Measurements from ENCODE around the gene SURF6. TPM values are rescaled to one million over a fixed set of nuclear protein-coding genes. Genes with fewer than 3 reads are reported as not detected.

SURF6 gene
- total and polyA plus RNA-seq, 2 experiments from 2014 or later: 17.6 to 27.6 TPM

DNA sequence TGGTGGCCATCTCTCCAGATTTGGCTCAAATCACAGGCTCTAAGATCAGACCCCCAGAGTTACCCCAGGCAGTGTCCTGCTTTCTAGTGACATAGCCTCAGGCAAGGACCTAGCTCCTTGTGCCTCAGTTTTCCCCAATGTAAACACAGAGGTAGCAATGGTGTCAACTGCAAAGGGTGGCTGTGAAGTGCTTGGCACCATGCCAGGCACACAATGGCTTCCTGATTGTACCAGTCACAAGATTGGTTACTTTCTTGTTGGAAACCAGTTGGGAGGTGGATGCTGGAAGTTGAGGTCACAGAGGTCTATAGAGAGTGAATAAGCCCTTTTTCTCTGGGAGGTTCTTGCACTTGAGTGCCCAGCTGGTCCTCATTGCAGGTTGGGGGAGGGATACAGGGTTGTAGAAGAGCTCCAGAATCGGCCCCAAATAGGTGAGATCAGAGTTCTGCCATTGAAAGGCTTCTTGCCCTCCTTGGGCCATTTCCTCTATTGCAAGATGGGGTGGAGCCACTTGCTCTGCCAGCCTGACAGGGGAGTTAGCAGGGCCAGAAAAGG, 42.5 kb upstream of the SURF6 start (continued):
- no peak for TF ChIP-seq ZNF462 (CRISPR knock-in tag; IDR thresholded peaks at IDR 0.05)
- TF ChIP-seq EZH2 (IDR thresholded peaks at IDR 0.05; ENCODE audit: low read depth, unreplicated experiment): no peak
- no peak for TF ChIP-seq STAT1 (IDR thresholded peaks at IDR 0.05; ENCODE audit: unreplicated experiment)
- TF ChIP-seq ZNF114 (CRISPR knock-in tag; IDR thresholded peaks at IDR 0.05): no peak

DNA sequence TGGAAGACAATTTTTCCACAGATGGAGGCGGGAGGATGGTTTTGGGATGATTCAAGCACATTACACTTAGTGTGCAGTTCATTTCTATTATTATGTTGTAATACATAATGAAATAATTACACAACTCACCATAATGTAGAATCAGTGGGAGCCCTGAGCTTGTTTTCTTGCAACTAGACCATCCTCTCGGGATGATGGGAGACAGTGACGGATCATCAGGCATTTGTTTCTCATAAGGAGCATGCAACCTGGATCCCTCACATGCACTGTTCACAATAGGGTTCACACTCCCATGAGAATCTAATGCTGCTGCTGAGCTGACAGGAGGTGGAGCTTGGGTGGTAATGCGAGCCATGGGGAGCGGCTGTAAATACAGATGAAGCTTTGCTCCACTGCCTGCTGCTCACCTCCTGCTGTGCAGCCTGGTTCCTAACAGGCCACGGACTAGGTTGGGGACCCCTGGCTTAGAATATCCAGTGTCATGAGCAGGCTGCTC, 41.8 kb upstream of the SURF6 start:
- ATAC-seq (no peak), DNase-seq (ENCODE audit: low spot score) (no peak)
- Mint-ChIP-seq H3K4me3 (no peak overlapping the region), H3K36me3 (ENCODE audit: low read depth) (peaks cover 11% of the 10 kb centered on the region), H3K4me1 (peaks cover 7% of the 10 kb centered on the region; the same call in 2 of the 3 replicates), H3K27ac (no peak overlapping the region), H3K27me3 (ENCODE audit: insufficient read depth, low read depth, poor library complexity) (peaks cover 29% of the 10 kb centered on the region), H3K9me3 (peaks cover 14% of the 10 kb centered on the region; the same call in 2 of the 3 replicates)
- Histone ChIP-seq H3K27me3 (ENCODE audit: insufficient read depth) (peaks cover 13% of the 10 kb centered on the region), H4K20me1 (replicated peaks; ENCODE audit: insufficient read depth) (peaks cover 22% of the 10 kb centered on the region), H3K27ac (ENCODE audit: low read depth) (no peak overlapping the region), H3K9me2 (ENCODE audit: insufficient read depth) (peaks cover 10% of the 10 kb centered on the region; the same call in 1 of the 2 replicates), H3K4me1 (ENCODE audit: insufficient read depth) (peaks cover 10% of the 10 kb centered on the region; the same call in 1 of the 2 replicates), H3F3A (replicated peaks; ENCODE audit: low read depth) (no peaks in the 10 kb centered on the region), H3K79me2 (replicated peaks; ENCODE audit: insufficient read depth) (peaks cover 28% of the 10 kb centered on the region), H3K4me3 (no peak overlapping the region), H3K4me2 (no peak overlapping the region), H3K36me3 (ENCODE audit: insufficient read depth) (peaks cover 3% of the 10 kb centered on the region; the same call in 1 of the 2 replicates), H2AFZ (no peak overlapping the region)
- TF ChIP-seq EZH2 (IDR thresholded peaks at IDR 0.05; ENCODE audit: low read depth, unreplicated experiment) (no peak), CREB1 (CRISPR knock-in tag; IDR thresholded peaks at IDR 0.05; ENCODE audit: low read depth) (no peak), ZNF331 (CRISPR knock-in tag; IDR thresholded peaks at IDR 0.05; ENCODE audit: low read depth) (no peak), STAT1 (IDR thresholded peaks at IDR 0.05; ENCODE audit: unreplicated experiment) (no peak), EZH2phosphoT487 (IDR thresholded peaks at IDR 0.05; ENCODE audit: unreplicated experiment) (no peak)
- TF ChIP-seq, protein P1, sequence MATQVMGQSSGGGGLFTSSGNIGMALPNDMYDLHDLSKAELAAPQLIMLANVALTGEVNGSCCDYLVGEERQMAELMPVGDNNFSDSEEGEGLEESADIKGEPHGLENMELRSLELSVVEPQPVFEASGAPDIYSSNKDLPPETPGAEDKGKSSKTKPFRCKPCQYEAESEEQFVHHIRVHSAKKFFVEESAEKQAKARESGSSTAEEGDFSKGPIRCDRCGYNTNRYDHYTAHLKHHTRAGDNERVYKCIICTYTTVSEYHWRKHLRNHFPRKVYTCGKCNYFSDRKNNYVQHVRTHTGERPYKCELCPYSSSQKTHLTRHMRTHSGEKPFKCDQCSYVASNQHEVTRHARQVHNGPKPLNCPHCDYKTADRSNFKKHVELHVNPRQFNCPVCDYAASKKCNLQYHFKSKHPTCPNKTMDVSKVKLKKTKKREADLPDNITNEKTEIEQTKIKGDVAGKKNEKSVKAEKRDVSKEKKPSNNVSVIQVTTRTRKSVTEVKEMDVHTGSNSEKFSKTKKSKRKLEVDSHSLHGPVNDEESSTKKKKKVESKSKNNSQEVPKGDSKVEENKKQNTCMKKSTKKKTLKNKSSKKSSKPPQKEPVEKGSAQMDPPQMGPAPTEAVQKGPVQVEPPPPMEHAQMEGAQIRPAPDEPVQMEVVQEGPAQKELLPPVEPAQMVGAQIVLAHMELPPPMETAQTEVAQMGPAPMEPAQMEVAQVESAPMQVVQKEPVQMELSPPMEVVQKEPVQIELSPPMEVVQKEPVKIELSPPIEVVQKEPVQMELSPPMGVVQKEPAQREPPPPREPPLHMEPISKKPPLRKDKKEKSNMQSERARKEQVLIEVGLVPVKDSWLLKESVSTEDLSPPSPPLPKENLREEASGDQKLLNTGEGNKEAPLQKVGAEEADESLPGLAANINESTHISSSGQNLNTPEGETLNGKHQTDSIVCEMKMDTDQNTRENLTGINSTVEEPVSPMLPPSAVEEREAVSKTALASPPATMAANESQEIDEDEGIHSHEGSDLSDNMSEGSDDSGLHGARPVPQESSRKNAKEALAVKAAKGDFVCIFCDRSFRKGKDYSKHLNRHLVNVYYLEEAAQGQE (IDR thresholded peaks at IDR 0.05; ENCODE audit: unreplicated experiment): no peak
